Suprapubic skin (tissue), 3 donors: Measurements from ENCODE around the gene FLYWCH1.

Experiments used
- POLR2A ChIP-seq, 2 donors: fragments of 450-650 bp; IDR thresholded peaks; one replicate each; pipeline ENCODE4 v1.6.1; 2017; ENCODE audit warnings: antibody characterized with exemption in 2 of 2, mild to moderate bottlenecking in 2 of 2, moderate library complexity in 2 of 2
- TF ChIP-seq, protein P1 (sequence below), 2 donors: fragments of 200-600 bp in 1 of 2; fragments of 450-650 bp in 1 of 2; sonication (generic) in 1 of 2; IDR thresholded peaks; one replicate each; pipeline ENCODE4 v1.5.1; 2016 to 2019; ENCODE audit warnings: antibody characterized with exemption in 2 of 2, mild to moderate bottlenecking in 1 of 2, moderate library complexity in 1 of 2

DNA sequence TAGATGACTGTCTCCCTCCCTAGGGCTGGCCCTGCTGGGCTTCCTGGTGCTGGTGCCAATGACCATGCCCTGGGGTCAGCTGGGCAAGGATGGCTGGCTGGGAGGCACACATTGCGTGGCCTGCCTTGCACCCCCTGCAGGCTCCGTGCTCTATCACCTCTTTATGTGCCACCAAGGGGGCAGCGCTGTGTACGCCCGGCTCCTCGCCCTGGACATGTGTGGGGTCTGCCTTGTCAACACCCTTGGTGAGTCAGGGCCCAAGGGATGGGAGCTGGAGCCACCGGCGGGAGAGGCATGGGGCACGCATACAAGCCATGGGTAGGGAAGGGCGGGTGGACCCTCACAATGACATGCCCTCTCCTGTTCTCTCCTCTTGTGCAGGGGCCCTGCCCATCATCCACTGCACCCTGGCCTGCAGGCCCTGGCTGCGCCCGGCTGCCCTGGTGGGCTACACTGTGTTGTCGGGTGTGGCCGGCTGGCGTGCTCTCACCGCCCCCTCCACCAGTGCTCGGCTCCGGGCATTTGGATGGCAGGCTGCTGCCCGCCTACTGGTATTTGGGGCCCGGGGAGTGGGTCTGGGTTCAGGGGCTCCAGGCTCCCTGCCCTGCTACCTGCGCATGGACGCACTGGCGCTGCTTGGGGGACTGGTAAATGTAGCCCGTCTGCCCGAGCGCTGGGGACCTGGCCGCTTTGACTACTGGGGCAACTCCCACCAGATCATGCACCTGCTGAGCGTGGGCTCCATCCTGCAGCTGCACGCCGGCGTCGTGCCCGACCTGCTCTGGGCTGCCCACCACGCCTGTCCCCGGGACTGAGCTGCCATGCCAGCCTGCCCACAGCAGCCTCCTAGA is 59.6 kb downstream of the FLYWCH1 start:
- TF ChIP-seq, protein P1, sequence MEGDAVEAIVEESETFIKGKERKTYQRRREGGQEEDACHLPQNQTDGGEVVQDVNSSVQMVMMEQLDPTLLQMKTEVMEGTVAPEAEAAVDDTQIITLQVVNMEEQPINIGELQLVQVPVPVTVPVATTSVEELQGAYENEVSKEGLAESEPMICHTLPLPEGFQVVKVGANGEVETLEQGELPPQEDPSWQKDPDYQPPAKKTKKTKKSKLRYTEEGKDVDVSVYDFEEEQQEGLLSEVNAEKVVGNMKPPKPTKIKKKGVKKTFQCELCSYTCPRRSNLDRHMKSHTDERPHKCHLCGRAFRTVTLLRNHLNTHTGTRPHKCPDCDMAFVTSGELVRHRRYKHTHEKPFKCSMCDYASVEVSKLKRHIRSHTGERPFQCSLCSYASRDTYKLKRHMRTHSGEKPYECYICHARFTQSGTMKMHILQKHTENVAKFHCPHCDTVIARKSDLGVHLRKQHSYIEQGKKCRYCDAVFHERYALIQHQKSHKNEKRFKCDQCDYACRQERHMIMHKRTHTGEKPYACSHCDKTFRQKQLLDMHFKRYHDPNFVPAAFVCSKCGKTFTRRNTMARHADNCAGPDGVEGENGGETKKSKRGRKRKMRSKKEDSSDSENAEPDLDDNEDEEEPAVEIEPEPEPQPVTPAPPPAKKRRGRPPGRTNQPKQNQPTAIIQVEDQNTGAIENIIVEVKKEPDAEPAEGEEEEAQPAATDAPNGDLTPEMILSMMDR (IDR thresholded peaks at IDR 0.05) = no peak
- TF ChIP-seq POLR2A (IDR thresholded peaks at IDR 0.05) = no peak
